AG08396 (cell line): ENCODE data around the gene NAP1L2.
A peak's percentile ranks its signal among the peaks of the same experiment; 100 is the strongest.
"Not testable (repeated sequence)": the region's sequence is repeated elsewhere in the genome, so short reads cannot be mapped to it uniquely, and the experiment has no call there.

Source experiments
- DNase-seq: peaks from one replicate; pipeline ENCODE4 v3.0.0; 2012; ENCODE audit warnings: low spot score, mixed read lengths

NAP1L2 gene

GRCh38 chrX:73214426-73215094 lies at the start of gene NAP1L2:
Gene NAP1L2, minus strand, starts transcription at chrX:73214851. Its CDS starts 359 bp downstream, at chrX:73214492.
- DNase-seq, result peak; percentile 4

GRCh38 chrX:73262991-73263390 lies 48.3 kb upstream of the NAP1L2 start:
- no peak for DNase-seq

GRCh38 chrX:73239242-73239641 lies 24.6 kb upstream of the NAP1L2 start:
- no peak for DNase-seq

GRCh38 chrX:73217621-73218020 lies 3.0 kb upstream of the NAP1L2 start:
- no peak for DNase-seq

GRCh38 chrX:73215246-73215645 lies 595 bp upstream of the NAP1L2 start:
- DNase-seq, result no peak

- DNase-seq, result no peak
These were observed 771 bp downstream of the NAP1L2 start for GRCh38 chrX:73213734-73214425.

- no peak for DNase-seq
These were observed 8.3 kb downstream of the NAP1L2 start for GRCh38 chrX:73206366-73206765.

GRCh38 chrX:73182502-73183114 lies 32.0 kb downstream of the NAP1L2 start:
- no peak for DNase-seq

- not testable (repeated sequence) for DNase-seq
These were observed 45.7 kb downstream of the NAP1L2 start for GRCh38 chrX:73168945-73169344.
